ENCODE results near the gene COBLL1. TPM values are rescaled to one million over a fixed set of nuclear protein-coding genes. Genes with fewer than 3 reads are reported as not detected.
A peak's percentile ranks its signal among the peaks of the same experiment; 100 is the strongest.

Gene COBLL1
- total RNA-seq: 10 to 100 TPM; 42.2 to 59.4 (median 45.2) TPM

- Histone ChIP-seq H3K27me3 (no peaks in the 10 kb centered on the region), H3K9me3 (peaks cover 0 to 3% (median 0%) of the 10 kb centered on the region in 4 donors), H3K4me1 (peaks cover 0 to 13% (median 0%) of the 10 kb centered on the region in 4 donors), H3K36me3 (no peaks in the 10 kb centered on the region), H3K27ac (peak within 1 kb of the TSS; percentile 89 to 96 (median 93)), H3K4me3 (peak within 1 kb of the TSS; percentile 69 to 77 (median 72))
- DNase-seq: peak; percentile 72 to 91 (median 90)
- peak; percentile 63 to 91 (median 74) for TF ChIP-seq CTCF (IDR thresholded peaks at IDR 0.05)
- TF ChIP-seq POLR2A (IDR thresholded peaks at IDR 0.05): peak in 1 of 2 donors; percentile 12
Observed at GRCh38 chr2:164841719-164842623, at the start of gene COBLL1. TSS of gene COBLL1 (minus strand) at chr2:164841823. CDS start at chr2:164841196, 627 bp downstream.

GRCh38 chr2:164890544-164890943, 48.9 kb upstream of the COBLL1 start:
- no peak for DNase-seq
- Histone ChIP-seq H3K27me3 (no peaks in the 10 kb centered on the region), H3K27ac (no peak overlapping the region), H3K4me1 (peaks cover 0 to 5% (median 0%) of the 10 kb centered on the region in 4 donors), H3K9me3 (no peaks in the 10 kb centered on the region), H3K36me3 (no peaks in the 10 kb centered on the region), H3K4me3 (no peak overlapping the region)
- TF ChIP-seq POLR2A (IDR thresholded peaks at IDR 0.05): no peak
- no peak for TF ChIP-seq CTCF (IDR thresholded peaks at IDR 0.05)

- H3K4me1 ChIP-seq: peaks cover 0 to 5% (median 0%) of the 10 kb centered on the region in 4 donors
- no peak for TF ChIP-seq CTCF (IDR thresholded peaks at IDR 0.05)
- no peak for TF ChIP-seq POLR2A (IDR thresholded peaks at IDR 0.05)
- H3K27ac ChIP-seq: no peak overlapping the region
Observed at GRCh38 chr2:164888592-164888991, 47.0 kb upstream of the COBLL1 start.

GRCh38 chr2:164887434-164888144, 46.0 kb upstream of the COBLL1 start:
- no peak for DNase-seq
- Histone ChIP-seq H3K27me3 (no peaks in the 10 kb centered on the region), H3K27ac (no peak overlapping the region), H3K36me3 (no peaks in the 10 kb centered on the region), H3K4me1 (peaks cover 0 to 5% (median 0%) of the 10 kb centered on the region in 4 donors), H3K4me3 (no peak overlapping the region), H3K9me3 (no peaks in the 10 kb centered on the region)
- TF ChIP-seq CTCF (IDR thresholded peaks at IDR 0.05) (no peak), POLR2A (IDR thresholded peaks at IDR 0.05) (no peak)

More at GRCh38 chr2:164888592-164888991, 47.0 kb upstream of the COBLL1 start:
- no peak for DNase-seq
- Histone ChIP-seq H3K36me3 (no peaks in the 10 kb centered on the region), H3K9me3 (no peaks in the 10 kb centered on the region), H3K4me3 (no peak overlapping the region), H3K27me3 (no peaks in the 10 kb centered on the region)

GRCh38 chr2:164882276-164882675, 40.7 kb upstream of the COBLL1 start:
- H3K4me1 ChIP-seq: peaks cover 0 to 4% (median 0%) of the 10 kb centered on the region in 4 donors
- no peak overlapping the region for H3K4me3 ChIP-seq
- DNase-seq: peak in 2 of 3 donors; percentile 46 to 48
- TF ChIP-seq CTCF (IDR thresholded peaks at IDR 0.05) (no peak), POLR2A (IDR thresholded peaks at IDR 0.05) (no peak)
- H3K36me3 ChIP-seq: no peaks in the 10 kb centered on the region
- H3K27me3 ChIP-seq: no peaks in the 10 kb centered on the region
- H3K27ac ChIP-seq: no peak overlapping the region
- no peaks in the 10 kb centered on the region for H3K9me3 ChIP-seq
